Upper lobe of left lung (tissue), 4 donors: Measurements from ENCODE around the gene EVL.

Source experiments
- CTCF ChIP-seq, 6 experiments: fragments of 450-650 bp in 4 of 6; fragments of 200-600 bp in 2 of 6; sonication (generic) in 2 of 6; IDR thresholded peaks; one replicate each; pipeline ENCODE4 v1.5.1; 2016 to 2019; ENCODE audit warnings: antibody characterized with exemption in 6 of 6
- POLR2A ChIP-seq, 4 donors: fragments of 450-650 bp; IDR thresholded peaks; one replicate each; pipeline ENCODE4 v1.5.1; 2016 to 2017; ENCODE audit warnings: antibody characterized with exemption in 4 of 4, mild to moderate bottlenecking in 2 of 4
- POLR2AphosphoS5 ChIP-seq, 2 donors: sonication (generic); formaldehyde crosslinking; IDR thresholded peaks; one replicate each; pipeline ENCODE4 v1.5.1; 2017; ENCODE audit warnings: antibody characterized with exemption in 2 of 2

GRCh38 chr14:100122481-100123223 is 57.4 kb downstream of the EVL start:
- TF ChIP-seq POLR2A (IDR thresholded peaks at IDR 0.05), result no peak
- TF ChIP-seq CTCF (IDR thresholded peaks at IDR 0.05), result peak in 3 of 6 experiments; percentile 18 to 21 (median 21)
- no peak for TF ChIP-seq POLR2AphosphoS5 (IDR thresholded peaks at IDR 0.05)
